Measurements from ENCODE around the gene SVOP.
"Not testable (repeated sequence)": the region's sequence is repeated elsewhere in the genome, so short reads cannot be mapped to it uniquely, and the experiment has no call there.

The SVOP gene

GRCh38 chr12:109020796-109021380, at the start of gene SVOP:
SVOP (minus strand) TSS chr12:109021068; CDS start chr12:109020868, 200 bp downstream.
- DNase-seq (ENCODE audit: low spot score) = peak; percentile 90

GRCh38 chr12:109069307-109070271, 48.7 kb upstream of the SVOP start:
- DNase-seq (ENCODE audit: low spot score) = no peak

GRCh38 chr12:109065853-109066193, 45.0 kb upstream of the SVOP start:
- no peak for DNase-seq (ENCODE audit: low spot score)

GRCh38 chr12:109065154-109065852, 44.4 kb upstream of the SVOP start:
- DNase-seq (ENCODE audit: low spot score) = no peak

GRCh38 chr12:109064143-109064542, 43.3 kb upstream of the SVOP start:
- no peak for DNase-seq (ENCODE audit: low spot score)

GRCh38 chr12:109058773-109059172, 37.9 kb upstream of the SVOP start:
- no peak for DNase-seq (ENCODE audit: low spot score)

- no peak for DNase-seq (ENCODE audit: low spot score)
These were observed 36.5 kb upstream of the SVOP start for GRCh38 chr12:109057376-109057775.

GRCh38 chr12:109056891-109057290, 36.0 kb upstream of the SVOP start:
- DNase-seq (ENCODE audit: low spot score) = no peak

- DNase-seq (ENCODE audit: low spot score) = no peak
These were observed 33.7 kb upstream of the SVOP start for GRCh38 chr12:109054520-109054919.

- not testable (repeated sequence) for DNase-seq (ENCODE audit: low spot score)
These were observed 33.3 kb upstream of the SVOP start for GRCh38 chr12:109054124-109054513.

- DNase-seq (ENCODE audit: low spot score) = peak; percentile 9
These were observed 32.7 kb upstream of the SVOP start for GRCh38 chr12:109053382-109054123.

GRCh38 chr12:109052414-109053323, 31.8 kb upstream of the SVOP start, which contains the start of gene USP30:
USP30 (plus strand) TSS chr12:109052576; CDS start chr12:109052679, 103 bp downstream.
- peak; percentile 95 for DNase-seq (ENCODE audit: low spot score)

GRCh38 chr12:109052097-109052413, 31.2 kb upstream of the SVOP start:
- no peak for DNase-seq (ENCODE audit: low spot score)

GRCh38 chr12:109049794-109050193, 28.9 kb upstream of the SVOP start:
- DNase-seq (ENCODE audit: low spot score) = not testable (repeated sequence)

GRCh38 chr12:109048706-109049105, 27.8 kb upstream of the SVOP start:
- not testable (repeated sequence) for DNase-seq (ENCODE audit: low spot score)

- no peak for DNase-seq (ENCODE audit: low spot score)
These were observed 26.4 kb upstream of the SVOP start for GRCh38 chr12:109047081-109047805.

GRCh38 chr12:109044241-109044640, 23.4 kb upstream of the SVOP start:
- no peak for DNase-seq (ENCODE audit: low spot score)

GRCh38 chr12:109036975-109037374, 16.1 kb upstream of the SVOP start:
- no peak for DNase-seq (ENCODE audit: low spot score)

GRCh38 chr12:109033239-109034196, 12.7 kb upstream of the SVOP start:
- DNase-seq (ENCODE audit: low spot score) = no peak
